Mucosa of stomach (tissue), 1 donor: ENCODE data around the gene VAMP4.
"Not testable (repeated sequence)": the region's sequence is repeated elsewhere in the genome, so short reads cannot be mapped to it uniquely, and the experiment has no call there.

Experiments used
- H3K27me3 ChIP-seq: one replicate; pipeline ENCODE4 v1.7.0; 2013; ENCODE audit warnings: mild to moderate bottlenecking, low read length; ENCODE audit not compliant: control insufficient read depth, insufficient read depth
- H3K36me3 ChIP-seq: one replicate; pipeline ENCODE4 v1.7.0; 2013; ENCODE audit warnings: low read length; ENCODE audit not compliant: control insufficient read depth, insufficient read depth
- H3K4me1 ChIP-seq: one replicate; pipeline ENCODE4 v1.7.0; 2013; ENCODE audit warnings: mild to moderate bottlenecking, low read length; ENCODE audit not compliant: control insufficient read depth, insufficient read depth
- H3K4me3 ChIP-seq: one replicate; pipeline ENCODE4 v1.7.0; 2013; ENCODE audit warnings: low read length
- H3K9ac ChIP-seq: one replicate; pipeline ENCODE4 v1.7.0; 2013; ENCODE audit warnings: mild to moderate bottlenecking, low read length, moderate library complexity
- H3K9me3 ChIP-seq: one replicate; pipeline ENCODE4 v1.7.0; 2013; ENCODE audit warnings: mild to moderate bottlenecking, low read length, moderate library complexity; ENCODE audit not compliant: control insufficient read depth
- donor health status: Pancreatic carcinoma.

The VAMP4 gene

GRCh38 chr1:171743081-171743870 lies 1.4 kb upstream of the VAMP4 start:
- Histone ChIP-seq H3K4me3 (no peak overlapping the region), H3K9ac (peak overlapping the region; percentile 80)

DNA sequence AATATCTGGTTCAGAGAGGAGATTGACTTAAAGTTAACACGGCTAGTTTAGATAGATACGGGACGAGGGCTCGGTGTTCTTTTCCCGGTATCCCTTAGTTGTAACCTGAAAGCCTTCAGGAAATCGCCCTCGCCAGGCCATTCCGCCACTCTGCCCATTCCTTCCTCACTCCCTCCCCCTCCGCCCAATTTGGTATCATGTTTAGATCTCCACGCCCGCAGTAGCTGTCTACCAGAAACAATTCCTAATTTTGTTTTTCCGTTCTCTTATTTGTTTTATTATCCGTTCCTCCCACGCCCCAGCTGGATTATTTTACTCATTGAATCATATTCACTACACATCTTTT lies 685 bp upstream of the VAMP4 start:
- Histone ChIP-seq H3K9me3 (no peaks in the 10 kb centered on the region), H3K27me3 (no peaks in the 10 kb centered on the region), H3K4me3 (peak overlapping the region; percentile 60), H3K9ac (peak overlapping the region; percentile 80), H3K4me1 (peaks cover 17% of the 10 kb centered on the region), H3K36me3 (no peaks in the 10 kb centered on the region)

More at GRCh38 chr1:171743081-171743870, 1.4 kb upstream of the VAMP4 start:
- H3K27me3 ChIP-seq: no peaks in the 10 kb centered on the region
- H3K4me1 ChIP-seq: peaks cover 17% of the 10 kb centered on the region
- no peaks in the 10 kb centered on the region for H3K36me3 ChIP-seq
- H3K9me3 ChIP-seq: no peaks in the 10 kb centered on the region

- peak overlapping the region; percentile 60 for H3K4me3 ChIP-seq
- peak overlapping the region; percentile 80 for H3K9ac ChIP-seq
- peaks cover 17% of the 10 kb centered on the region for H3K4me1 ChIP-seq
- H3K9me3 ChIP-seq: no peaks in the 10 kb centered on the region
- peaks cover 3% of the 10 kb centered on the region for H3K36me3 ChIP-seq
- no peaks in the 10 kb centered on the region for H3K27me3 ChIP-seq
Measured at GRCh38 chr1:171740987-171741871, 636 bp downstream of the VAMP4 start.

GRCh38 chr1:171740356-171740863 lies 1.5 kb downstream of the VAMP4 start:
- no peaks in the 10 kb centered on the region for H3K9me3 ChIP-seq
- no peak overlapping the region for H3K9ac ChIP-seq
- H3K36me3 ChIP-seq: peaks cover 4% of the 10 kb centered on the region
- no peak overlapping the region for H3K4me3 ChIP-seq
- H3K4me1 ChIP-seq: peaks cover 17% of the 10 kb centered on the region
- no peaks in the 10 kb centered on the region for H3K27me3 ChIP-seq

DNA sequence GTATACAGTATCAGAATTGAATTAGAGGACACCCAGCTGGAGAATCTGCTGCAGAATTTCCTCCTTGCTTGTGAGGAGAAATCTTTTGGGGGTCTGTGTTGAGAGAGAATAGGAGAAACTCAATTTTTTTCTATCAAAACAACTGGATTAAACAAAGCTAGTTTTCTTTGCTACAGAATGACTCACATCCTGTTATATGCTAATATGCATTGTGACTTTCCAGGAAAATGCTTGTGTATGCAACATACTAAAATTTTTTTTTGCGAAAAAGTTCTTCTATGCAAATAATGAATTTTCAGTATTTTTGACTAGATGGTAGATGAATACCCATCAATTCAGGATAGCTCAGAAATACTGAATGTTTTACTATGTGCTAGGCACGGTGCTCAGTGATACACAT lies 2.2 kb downstream of the VAMP4 start:
- no peak overlapping the region for H3K4me3 ChIP-seq
- peaks cover 17% of the 10 kb centered on the region for H3K4me1 ChIP-seq
- H3K27me3 ChIP-seq: no peaks in the 10 kb centered on the region
- H3K9ac ChIP-seq: no peak overlapping the region
- peaks cover 4% of the 10 kb centered on the region for H3K36me3 ChIP-seq
- H3K9me3 ChIP-seq: no peaks in the 10 kb centered on the region

DNA sequence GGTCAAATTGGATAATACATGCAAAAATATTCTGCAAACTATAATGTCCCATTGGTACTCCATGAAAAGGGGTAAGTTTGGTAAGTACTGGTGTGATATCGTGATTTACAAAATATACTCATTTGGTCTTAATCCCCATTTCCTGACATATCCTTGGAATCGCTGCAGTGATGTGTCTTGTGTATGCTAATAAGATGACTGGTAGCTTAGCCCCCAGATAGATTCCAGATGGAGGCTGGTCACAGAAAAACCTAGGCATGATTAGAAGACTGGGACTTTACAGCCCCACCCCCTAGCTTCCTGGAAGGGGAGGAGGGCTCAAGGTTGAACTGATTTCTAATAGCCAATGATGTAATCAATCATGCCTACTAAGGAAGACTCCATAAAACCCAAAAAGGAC lies 3.0 kb downstream of the VAMP4 start:
- Histone ChIP-seq H3K9ac (no peak overlapping the region), H3K27me3 (no peaks in the 10 kb centered on the region), H3K4me1 (peaks cover 17% of the 10 kb centered on the region), H3K36me3 (peaks cover 4% of the 10 kb centered on the region), H3K4me3 (no peak overlapping the region), H3K9me3 (no peaks in the 10 kb centered on the region)

- peaks cover 4% of the 10 kb centered on the region for H3K36me3 ChIP-seq
- no peaks in the 10 kb centered on the region for H3K9me3 ChIP-seq
- H3K4me3 ChIP-seq: no peak overlapping the region
- no peaks in the 10 kb centered on the region for H3K27me3 ChIP-seq
- H3K4me1 ChIP-seq: peaks cover 7% of the 10 kb centered on the region
- no peak overlapping the region for H3K9ac ChIP-seq
Measured at GRCh38 chr1:171736196-171736595, 5.7 kb downstream of the VAMP4 start.

DNA sequence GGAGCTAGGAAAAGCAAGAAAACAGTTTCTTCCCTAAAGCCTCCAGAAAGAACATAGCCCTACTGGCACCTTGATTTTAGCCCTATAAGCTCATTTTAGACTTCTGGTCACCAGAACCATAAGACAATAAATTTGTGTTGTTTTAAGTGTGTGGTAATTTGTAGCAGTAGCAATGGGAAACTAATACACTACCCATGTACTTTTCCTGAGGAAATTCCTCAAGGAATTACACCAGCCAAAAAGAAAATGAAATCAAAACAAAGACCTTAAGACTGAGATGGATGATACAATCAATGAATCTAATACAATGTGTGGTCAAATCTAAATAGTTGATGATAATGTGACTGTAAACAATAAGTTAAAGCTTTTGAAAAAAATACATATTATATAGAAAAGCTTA lies 11.8 kb downstream of the VAMP4 start:
- Histone ChIP-seq H3K4me1 (no peaks in the 10 kb centered on the region), H3K9me3 (no peaks in the 10 kb centered on the region), H3K27me3 (no peaks in the 10 kb centered on the region), H3K9ac (no peak overlapping the region), H3K36me3 (no peaks in the 10 kb centered on the region), H3K4me3 (no peak overlapping the region)

DNA sequence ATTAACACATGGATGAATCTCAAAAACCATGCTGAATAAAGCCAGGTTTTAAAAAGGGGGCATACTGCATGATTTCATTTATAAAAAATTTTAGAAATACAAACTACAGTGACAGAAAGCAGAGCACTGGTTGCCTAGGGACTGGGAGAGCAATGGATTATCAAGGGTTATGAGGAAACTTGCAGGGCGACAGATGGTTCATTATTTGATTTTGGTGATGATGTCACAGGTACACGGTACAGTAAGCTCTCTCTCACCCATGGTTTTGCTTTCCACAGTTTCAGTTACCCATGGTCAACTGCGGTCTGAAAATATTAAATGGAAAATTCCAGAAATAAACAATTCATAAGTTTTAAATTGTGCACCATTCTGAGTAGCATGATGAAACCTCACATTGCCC lies 14.1 kb downstream of the VAMP4 start:
- H3K9me3 ChIP-seq: no peaks in the 10 kb centered on the region
- no peaks in the 10 kb centered on the region for H3K36me3 ChIP-seq
- no peak overlapping the region for H3K4me3 ChIP-seq
- H3K4me1 ChIP-seq: no peaks in the 10 kb centered on the region
- H3K27me3 ChIP-seq: no peaks in the 10 kb centered on the region
- no peak overlapping the region for H3K9ac ChIP-seq

DNA sequence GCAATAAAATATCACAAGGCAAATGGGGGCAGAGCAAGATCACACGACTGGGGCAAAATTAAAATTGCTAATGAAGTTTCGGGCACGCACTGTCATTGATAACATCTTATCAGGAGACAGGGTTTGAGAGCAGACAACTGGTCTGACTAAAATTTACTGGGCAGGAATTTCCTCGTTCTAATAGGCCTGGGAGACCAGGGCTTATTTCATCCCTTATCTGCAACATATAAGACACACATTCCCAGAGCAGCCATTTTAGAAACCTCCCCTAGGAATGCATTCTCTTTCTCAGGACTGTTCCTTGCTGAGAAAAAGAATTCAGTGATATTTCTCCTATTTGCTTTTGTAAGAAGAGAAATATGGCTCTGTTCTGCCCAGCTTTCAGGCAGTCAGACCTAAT lies 18.7 kb downstream of the VAMP4 start:
- not testable (repeated sequence) for H3K9ac ChIP-seq, H3K36me3 ChIP-seq, H3K9me3 ChIP-seq, H3K4me1 ChIP-seq, H3K27me3 ChIP-seq
- H3K4me3 ChIP-seq: peak overlapping the region; percentile 25

DNA sequence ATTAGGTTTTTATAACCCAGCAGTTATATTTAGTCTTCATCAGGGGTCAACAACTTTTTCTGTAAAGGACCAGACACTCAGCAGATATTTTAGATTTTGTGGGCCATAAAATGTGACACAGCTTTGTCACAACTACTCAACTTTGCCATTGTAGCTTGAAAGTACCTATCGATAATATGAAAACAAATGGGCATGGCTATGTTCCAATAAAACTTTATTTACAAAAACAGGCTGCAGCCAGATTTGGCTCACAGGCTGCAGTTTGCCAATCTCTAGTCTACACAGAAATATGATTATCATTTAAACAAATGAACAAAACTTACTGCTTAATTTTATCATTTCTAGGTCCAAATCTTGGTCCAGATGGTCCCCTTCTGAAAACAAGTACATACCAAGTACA lies 23.0 kb downstream of the VAMP4 start:
- no peaks in the 10 kb centered on the region for H3K36me3 ChIP-seq

GRCh38 chr1:171718216-171718615 lies 23.6 kb downstream of the VAMP4 start:
- Histone ChIP-seq H3K9ac (no peak overlapping the region), H3K4me1 (no peaks in the 10 kb centered on the region), H3K4me3 (no peak overlapping the region), H3K27me3 (no peaks in the 10 kb centered on the region), H3K36me3 (no peaks in the 10 kb centered on the region), H3K9me3 (no peaks in the 10 kb centered on the region)

More for the DNA sequence above, 23.0 kb downstream of the VAMP4 start:
- Histone ChIP-seq H3K9me3 (no peaks in the 10 kb centered on the region), H3K27me3 (no peaks in the 10 kb centered on the region), H3K4me1 (no peaks in the 10 kb centered on the region), H3K9ac (no peak overlapping the region), H3K4me3 (no peak overlapping the region)
